AG10803 (cell line): ENCODE measurements around the gene XPO4.
A peak's percentile ranks its signal among the peaks of the same experiment; 100 is the strongest.
"Not testable (repeated sequence)": the region's sequence is repeated elsewhere in the genome, so short reads cannot be mapped to it uniquely, and the experiment has no call there.

Experiments
- DNase-seq: peaks from one replicate; pipeline ENCODE4 v3.0.0; 2010; ENCODE audit warnings: low read depth
- H3K4me3 ChIP-seq: 2 replicates; pipeline ENCODE4 v1.5.1; 2011; ENCODE audit warnings: mild to moderate bottlenecking, low read length, control low read depth
- CTCF ChIP-seq: conservative IDR thresholded peaks from 2 replicates; pipeline ENCODE4 v1.5.1; 2011; ENCODE audit warnings: mild to moderate bottlenecking, low read length, control low read depth, inconsistent platforms

The XPO4 gene

DNA sequence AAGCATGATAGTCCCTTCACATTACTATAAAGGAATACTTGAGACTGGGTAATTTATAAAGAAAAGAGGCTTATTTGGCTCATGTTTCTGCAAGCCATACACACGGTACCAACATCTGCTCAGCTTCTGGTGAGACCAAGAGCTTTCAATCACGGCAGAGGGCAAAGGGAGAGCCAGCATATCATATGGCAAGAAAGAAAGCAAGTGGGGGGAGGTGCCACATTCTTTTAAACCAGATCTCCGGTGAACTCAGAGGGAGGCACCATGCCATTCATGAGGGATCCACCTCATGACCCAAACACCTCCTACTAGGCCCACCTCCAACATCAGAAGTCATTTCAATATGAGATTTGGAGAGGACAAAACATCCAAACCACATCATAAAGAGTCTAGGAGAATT is 20.3 kb downstream of the XPO4 start:
- no peak for TF ChIP-seq CTCF
- DNase-seq: peak; percentile 59
- no peak overlapping the region for H3K4me3 ChIP-seq

DNA sequence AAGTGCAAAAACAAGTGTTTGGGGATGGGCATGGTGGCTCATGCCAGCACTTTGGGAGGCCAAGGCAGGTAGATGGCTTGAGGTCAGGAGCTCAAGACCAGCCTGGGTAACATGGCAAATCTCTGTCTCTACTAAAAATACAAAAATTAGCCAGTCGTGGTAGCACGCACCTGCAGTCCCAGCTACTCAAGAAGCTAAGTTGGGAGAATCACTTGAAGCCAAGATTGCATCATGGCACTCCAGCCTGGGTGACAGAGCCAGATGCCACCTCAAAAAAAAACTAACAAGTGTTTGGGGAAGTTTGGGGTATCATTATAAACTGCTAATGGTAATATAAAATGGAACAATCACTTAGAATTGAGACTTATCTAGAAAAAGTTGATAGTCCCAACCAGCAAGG is 24.6 kb downstream of the XPO4 start:
- TF ChIP-seq CTCF: no peak
- DNase-seq: no peak
- H3K4me3 ChIP-seq: no peak overlapping the region

- H3K4me3 ChIP-seq, DNase-seq: not testable (repeated sequence)
Measured at GRCh38 chr13:20876802-20877201, 25.7 kb downstream of the XPO4 start.

DNA sequence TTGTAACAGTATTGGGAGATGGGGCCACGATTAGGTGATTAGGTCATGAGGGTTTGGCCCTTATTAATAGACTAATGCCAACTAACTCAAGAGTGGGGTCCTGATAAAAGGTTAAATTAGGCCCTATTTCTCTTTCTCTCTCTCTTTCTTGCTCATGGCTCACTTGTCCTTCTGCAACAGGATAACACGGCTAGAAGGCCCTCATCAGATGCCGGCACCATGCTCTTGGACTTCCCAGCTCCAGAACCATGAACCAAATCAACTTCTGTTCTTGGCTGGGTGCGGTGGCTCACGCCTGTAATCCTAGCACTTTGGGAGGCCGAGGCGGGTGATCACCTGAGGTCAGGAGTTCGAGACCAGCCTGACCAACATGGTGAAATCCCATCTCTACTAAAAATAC is 28.1 kb downstream of the XPO4 start:
- DNase-seq, H3K4me3 ChIP-seq: not testable (repeated sequence)

GRCh38 chr13:20873348-20873747 is 29.2 kb downstream of the XPO4 start:
- TF ChIP-seq CTCF: no peak
- peak; percentile 40 for DNase-seq
- no peak overlapping the region for H3K4me3 ChIP-seq

- DNase-seq: no peak
- TF ChIP-seq CTCF: no peak
- no peak overlapping the region for H3K4me3 ChIP-seq
Measured at GRCh38 chr13:20870829-20871228, 31.7 kb downstream of the XPO4 start.

GRCh38 chr13:20869540-20869939 is 33.0 kb downstream of the XPO4 start:
- TF ChIP-seq CTCF: peak; percentile 20
- peak; percentile 18 for DNase-seq
- H3K4me3 ChIP-seq: no peak overlapping the region

- H3K4me3 ChIP-seq: no peak overlapping the region
- no peak for DNase-seq
- TF ChIP-seq CTCF: no peak
Measured at GRCh38 chr13:20867408-20867807, 35.1 kb downstream of the XPO4 start.

GRCh38 chr13:20861666-20862065 is 40.9 kb downstream of the XPO4 start:
- not testable (repeated sequence) for DNase-seq, H3K4me3 ChIP-seq
